Astrocyte (in vitro differentiated cells and primary cell): Measurements from ENCODE around the gene ATP6V0B. TPM values are rescaled to one million over a fixed set of nuclear protein-coding genes. Genes with fewer than 3 reads are reported as not detected.

Experiments used
- DNase-seq: peaks from one replicate; pipeline ENCODE4 v3.0.0-alpha.2; 2010; ENCODE audit warnings: low read depth
- FAIRE-seq: peaks from 2 replicates; lab custom pipeline; 2011; peaks lifted over from hg19 to GRCh38; lab: Jason Lieb, UNC
- H2AFZ ChIP-seq: 2 replicates; pipeline ENCODE4 v1.6.0; 2012; ENCODE audit warnings: low read depth, low read length, inconsistent platforms
- H3K27ac ChIP-seq: 2 replicates; pipeline ENCODE4 v1.5.1; 2011; ENCODE audit warnings: low read depth, low read length, inconsistent platforms
- H3K27me3 ChIP-seq: 2 replicates; pipeline ENCODE4 v1.6.0; 2011; ENCODE audit warnings: low read length, inconsistent platforms; ENCODE audit not compliant: insufficient read depth
- H3K36me3 ChIP-seq: 2 replicates; pipeline ENCODE4 v1.5.1; 2011; ENCODE audit warnings: low read length, inconsistent platforms; ENCODE audit not compliant: insufficient read depth
- H3K4me1 ChIP-seq: 2 replicates; pipeline ENCODE4 v1.5.1; 2011; ENCODE audit warnings: low read length, inconsistent platforms; ENCODE audit not compliant: insufficient read depth
- H3K4me2 ChIP-seq: 2 replicates; pipeline ENCODE4 v1.6.0; 2012; ENCODE audit warnings: low read length, inconsistent platforms
- H3K4me3 ChIP-seq: 2 replicates; pipeline ENCODE4 v1.5.1; 2011; ENCODE audit warnings: low read depth, mild to moderate bottlenecking, low read length, inconsistent platforms; ENCODE audit not compliant: insufficient read depth
- H3K79me2 ChIP-seq: 2 replicates; pipeline ENCODE4 v1.6.0; 2012; ENCODE audit warnings: mild to moderate bottlenecking, low read length, inconsistent platforms; ENCODE audit not compliant: insufficient read depth
- H3K9ac ChIP-seq: 2 replicates; pipeline ENCODE4 v1.6.0; 2012; ENCODE audit warnings: mild to moderate bottlenecking, low read length, inconsistent platforms
- H3K9me3 ChIP-seq: 2 replicates; pipeline ENCODE4 v1.5.1; 2012; ENCODE audit warnings: low read depth, mild to moderate bottlenecking, low read length, inconsistent platforms; ENCODE audit not compliant: insufficient read depth
- H4K20me1 ChIP-seq: 2 replicates; pipeline ENCODE4 v1.6.0; 2012; ENCODE audit warnings: low read length, inconsistent platforms; ENCODE audit not compliant: insufficient read depth
- H3K27ac Mint-ChIP-seq: one replicate; pipeline ENCODE4 v1.8.0; 2021; ENCODE audit warnings: mild to moderate bottlenecking, mixed read lengths; ENCODE audit not compliant: unreplicated experiment
- H3K27me3 Mint-ChIP-seq: one replicate; pipeline ENCODE4 v1.8.0; 2021; ENCODE audit warnings: low read depth, mixed read lengths; ENCODE audit not compliant: unreplicated experiment
- H3K36me3 Mint-ChIP-seq: one replicate; pipeline ENCODE4 v1.8.0; 2021; ENCODE audit warnings: low read depth, mixed read lengths; ENCODE audit not compliant: unreplicated experiment
- H3K4me1 Mint-ChIP-seq: one replicate; pipeline ENCODE4 v1.8.0; 2021; ENCODE audit warnings: low read depth, mixed read lengths; ENCODE audit not compliant: unreplicated experiment
- H3K4me3 Mint-ChIP-seq: one replicate; pipeline ENCODE4 v1.8.0; 2021; ENCODE audit warnings: mild to moderate bottlenecking, moderate library complexity, mixed read lengths; ENCODE audit not compliant: unreplicated experiment
- H3K9me3 Mint-ChIP-seq: one replicate; pipeline ENCODE4 v1.8.0; 2021; ENCODE audit warnings: mild to moderate bottlenecking, mixed read lengths; ENCODE audit not compliant: unreplicated experiment
- CTCF ChIP-seq: IDR thresholded peaks from 2 replicates; pipeline ENCODE4 v1.5.1; 2011; ENCODE audit warnings: low read depth, mild to moderate bottlenecking, inconsistent platforms, low read length, moderate library complexity; ENCODE audit not compliant: insufficient read depth
- EZH2 ChIP-seq: IDR thresholded peaks from 2 replicates; pipeline ENCODE4 v1.6.1; 2012; ENCODE audit warnings: mild to moderate bottlenecking, low read length, inconsistent platforms; ENCODE audit not compliant: insufficient read depth
- total RNA-seq: library from RNA; stranded (reverse); gene quantifications from 2 replicates; pipeline ENCODE4 v1.2.1, GENCODE V29; 2021

Gene ATP6V0B
- total RNA-seq, 1 donor from 2014 or later: 175 TPM

- H3K4me3 Mint-ChIP-seq: peak within 1 kb of the TSS; percentile 91
- peak within 1 kb of the TSS; percentile 46 for H2AFZ ChIP-seq
Measured at GRCh38 chr1:43978551-43979260, 3.9 kb downstream of the ATP6V0B start, which contains the start of gene B4GALT2. Gene B4GALT2 (plus strand): TSS chr1:43979210. CDS start chr1:43981161, 1,951 bp downstream.

GRCh38 chr1:43979261-43979527 lies 4.4 kb downstream of the ATP6V0B start:
- Mint-ChIP-seq H3K9me3 (no peaks in the 10 kb centered on the region), H3K4me1 (peaks cover 41% of the 10 kb centered on the region), H3K4me3 (no peak overlapping the region), H3K36me3 (peaks cover 22% of the 10 kb centered on the region), H3K27ac (no peak overlapping the region), H3K27me3 (no peaks in the 10 kb centered on the region)
- Histone ChIP-seq H3K4me2 (peak overlapping the region; percentile 97), H3K4me3 (peak overlapping the region; percentile 71), H4K20me1 (peaks cover 72% of the 10 kb centered on the region), H3K4me1 (peaks cover 44% of the 10 kb centered on the region), H3K9ac (peak overlapping the region; percentile 86), H3K27me3 (no peaks in the 10 kb centered on the region), H3K79me2 (peaks cover 80% of the 10 kb centered on the region), H3K9me3 (no peaks in the 10 kb centered on the region), H2AFZ (no peak overlapping the region), H3K27ac (peak overlapping the region; percentile 48), H3K36me3 (peaks cover 21% of the 10 kb centered on the region)
- no peak for FAIRE-seq
- TF ChIP-seq CTCF: no peak
- TF ChIP-seq EZH2: no peak
- no peak for DNase-seq

More at GRCh38 chr1:43978551-43979260, 3.9 kb downstream of the ATP6V0B start, which contains the start of gene B4GALT2:
- peaks cover 67% of the 10 kb centered on the region for H4K20me1 ChIP-seq
- no peak for DNase-seq
- H3K27me3 ChIP-seq: no peaks in the 10 kb centered on the region
- peaks cover 21% of the 10 kb centered on the region for H3K36me3 Mint-ChIP-seq
- H3K9me3 ChIP-seq: no peaks in the 10 kb centered on the region
- H3K4me3 ChIP-seq: peak within 1 kb of the TSS; percentile 71
- peaks cover 80% of the 10 kb centered on the region for H3K79me2 ChIP-seq
- peak within 1 kb of the TSS; percentile 97 for H3K4me2 ChIP-seq
- H3K4me1 ChIP-seq: peaks cover 49% of the 10 kb centered on the region
- H3K9me3 Mint-ChIP-seq: no peaks in the 10 kb centered on the region
- H3K4me1 Mint-ChIP-seq: peaks cover 41% of the 10 kb centered on the region
- H3K36me3 ChIP-seq: peaks cover 21% of the 10 kb centered on the region
- no peak for FAIRE-seq
- H3K27ac ChIP-seq: peak within 1 kb of the TSS; percentile 48
- TF ChIP-seq CTCF (no peak), EZH2 (no peak)
- peak within 1 kb of the TSS; percentile 85 for H3K27ac Mint-ChIP-seq
- peak within 1 kb of the TSS; percentile 86 for H3K9ac ChIP-seq
- no peaks in the 10 kb centered on the region for H3K27me3 Mint-ChIP-seq
